Skin of body (tissue), 3 donors: ENCODE data around the gene SESN1. TPM values are rescaled to one million over a fixed set of nuclear protein-coding genes. Genes with fewer than 3 reads are reported as not detected.

Experiments
- DNase-seq: peaks from one replicate; lab custom pipeline; 2025; lab: John Stamatoyannopoulos, UW
- small RNA-seq: library from RNA; depleted of rRNA; stranded (forward); fragments of <200 nt; gene quantifications from one replicate; pipeline ENCODE3, GENCODE V24; 2014; ENCODE audit warnings: low replicate concordance
- total RNA-seq: library from RNA; depleted of rRNA; stranded (reverse); fragments of >200 nt; gene quantifications from one replicate; pipeline ENCODE4 v1.2.3, GENCODE V29; 2014

The SESN1 gene
- total RNA-seq, 1 donor from 2014 or later = 55.1 TPM

GRCh38 chr6:108940741-108941140 lies 153.9 kb downstream of the SESN1 start:
- DNase-seq = no peak

DNA sequence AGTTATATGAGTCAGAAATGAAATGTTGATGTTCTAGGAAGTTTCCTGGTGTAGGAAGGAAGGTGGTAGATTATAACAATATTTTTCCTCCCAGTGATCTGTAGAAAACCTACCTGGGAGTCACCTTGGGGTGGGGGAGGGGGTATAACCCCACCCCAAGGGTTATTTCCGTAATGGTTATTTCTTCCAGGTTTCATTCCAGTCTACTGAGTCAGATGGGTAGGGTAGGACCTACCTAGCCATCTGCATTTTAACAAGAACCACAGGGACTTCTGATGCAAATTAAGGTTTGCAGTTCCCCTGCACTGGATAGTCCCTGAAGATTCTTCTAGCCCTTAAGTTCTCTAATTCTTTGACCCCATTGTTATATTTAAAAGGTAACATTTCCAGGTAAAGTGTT lies 157.5 kb downstream of the SESN1 start:
- DNase-seq = no peak

Small RNA genes lying within 50 kb of the gene (small RNA-seq; reads per million reads assigned to genes)
- gene RNU6-653P = not detected

Other genes with a start within 250 kb of the SESN1 start
- 5.2 TPM for gene ARMC2, start 246.4 kb downstream of the SESN1 start, total RNA-seq
- gene CEP57L1, start 661 bp upstream of the SESN1 start, total RNA-seq = 36.8 TPM